SK-MEL-5 (cell line): ENCODE data around the gene OSR1. TPM values are rescaled to one million over a fixed set of nuclear protein-coding genes. Genes with fewer than 3 reads are reported as not detected.

Experiments used
- DNase-seq: peaks from one replicate; pipeline ENCODE4 v3.0.0-alpha.2; 2016; ENCODE audit warnings: low read depth, low spot score
- in situ Hi-C: cut with HindIII; loops from 2 replicates; pipeline ENCODE4 v1.10.0; 2016; ENCODE audit warnings: low sequenced_read_pairs, high pct_unique_total_duplicates, low pct_unique_long_range_greater_than_20kb
- total RNA-seq: library from RNA; depleted of rRNA; stranded (reverse); fragments of >200 nt; shearing (Covaris generic); gene quantifications from 2 replicates; pipeline ENCODE4 v1.2.3, GENCODE V29; 2014

OSR1 gene
- total RNA-seq, 1 experiment from 2014 or later, result not detected

DNA sequence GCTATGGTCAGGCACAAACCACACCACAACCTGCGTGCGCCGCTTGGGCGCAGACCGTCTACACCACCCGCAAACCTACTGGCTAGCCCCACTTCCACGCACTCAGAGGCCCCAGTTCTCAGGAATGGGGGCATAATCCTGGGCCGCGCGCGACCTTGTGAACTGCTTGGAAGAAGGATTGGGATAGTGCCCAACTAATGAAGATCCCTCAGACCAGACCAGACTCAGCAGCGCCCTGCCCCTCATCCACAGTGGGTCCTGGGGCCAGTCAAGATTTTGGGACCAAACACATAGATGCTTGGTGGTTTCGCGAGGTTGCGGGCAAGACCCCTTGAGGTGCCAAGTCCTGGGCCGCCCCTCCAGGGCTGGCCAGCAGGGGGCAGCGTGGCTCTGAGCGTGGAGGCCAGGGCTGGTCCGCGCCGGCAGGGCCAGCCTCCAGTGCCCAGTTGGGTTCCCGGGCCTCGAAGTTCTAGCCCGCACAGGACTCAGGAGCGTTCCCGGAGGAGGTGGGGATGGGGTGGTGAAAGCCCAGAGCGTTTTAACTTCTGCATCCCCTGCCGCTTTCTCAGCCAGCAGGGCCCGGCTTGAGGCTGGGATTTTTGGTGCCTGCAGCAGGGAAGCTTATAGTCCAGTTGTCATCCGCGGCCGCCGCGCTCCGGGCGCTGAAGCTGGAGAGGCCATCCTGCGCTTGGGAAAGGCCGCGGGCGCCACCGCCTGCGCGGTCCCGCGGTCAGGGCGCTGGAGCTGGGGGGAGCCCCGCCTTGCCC lies 8.3 kb downstream of the OSR1 start:
- peak; percentile 26 for DNase-seq
- in situ Hi-C loops, result no loop called here

DNA sequence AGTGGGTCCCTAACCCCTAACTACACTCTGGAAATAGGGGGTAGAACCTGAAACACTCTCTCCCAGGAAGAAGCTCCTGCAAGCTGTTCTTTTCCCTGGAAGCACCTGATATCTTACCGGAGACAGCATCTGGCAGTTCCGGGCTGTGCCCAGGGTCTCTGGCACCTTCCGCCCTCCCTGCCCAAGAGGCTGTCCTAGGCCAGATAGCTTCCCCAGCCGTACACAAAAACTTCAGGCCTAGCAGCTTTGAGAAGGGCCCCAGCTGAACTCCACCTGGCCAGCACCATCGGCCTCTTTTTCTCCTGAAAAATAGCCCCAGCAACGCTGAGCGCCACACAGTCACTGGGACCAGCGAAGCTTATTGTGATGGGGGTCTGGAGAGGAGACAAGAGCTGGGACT lies 9.7 kb downstream of the OSR1 start:
- in situ Hi-C loops, result no loop called here

DNA sequence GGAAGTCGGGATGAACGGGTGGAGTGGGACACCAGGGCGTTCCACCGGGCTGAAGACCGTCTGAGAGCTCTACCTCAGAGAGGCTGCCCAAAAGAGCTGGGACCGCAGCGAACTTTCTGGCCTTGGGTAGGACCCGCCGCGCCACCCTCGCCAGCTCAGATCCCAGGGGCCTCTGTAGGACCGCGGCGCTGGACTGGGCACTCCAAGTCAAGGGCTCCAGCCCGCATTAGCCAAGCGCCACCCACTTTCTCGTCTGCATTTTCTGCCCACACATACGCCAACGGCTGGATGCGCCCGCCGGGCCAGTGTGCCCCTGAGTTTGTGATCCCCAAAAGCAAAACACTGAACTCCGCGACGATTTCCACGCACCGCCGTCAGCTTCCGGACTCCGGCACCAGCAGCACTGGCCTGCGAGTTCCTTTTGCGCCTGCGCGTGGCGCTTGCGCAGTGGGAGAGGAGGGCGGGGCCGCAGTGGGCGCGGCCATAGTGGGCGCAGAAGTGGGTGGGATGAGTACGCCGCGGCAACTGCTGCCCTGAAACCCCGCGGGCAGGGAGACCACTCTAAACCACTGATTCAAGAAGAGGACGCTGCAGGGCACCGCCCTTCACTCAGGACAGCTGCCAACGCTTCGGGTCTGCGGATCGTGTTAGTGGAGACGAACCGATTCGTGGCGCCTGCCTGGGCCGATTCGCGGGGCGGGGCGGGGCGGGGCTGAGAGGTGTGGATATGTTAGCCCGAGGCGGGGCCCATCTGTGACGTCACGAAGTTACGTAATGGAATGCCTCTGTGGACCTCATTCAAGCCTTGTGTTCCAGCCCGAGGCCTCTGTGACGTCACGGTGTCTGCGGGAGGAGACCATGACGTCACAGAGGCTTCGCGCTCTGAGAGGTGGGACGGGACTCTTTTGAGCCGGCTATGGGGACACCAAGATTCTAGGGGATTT lies 10.5 kb downstream of the OSR1 start:
- peak; percentile 98 for DNase-seq
- in situ Hi-C loops, result no loop called here

More for the DNA sequence above, 9.7 kb downstream of the OSR1 start:
- DNase-seq, result no peak

DNA sequence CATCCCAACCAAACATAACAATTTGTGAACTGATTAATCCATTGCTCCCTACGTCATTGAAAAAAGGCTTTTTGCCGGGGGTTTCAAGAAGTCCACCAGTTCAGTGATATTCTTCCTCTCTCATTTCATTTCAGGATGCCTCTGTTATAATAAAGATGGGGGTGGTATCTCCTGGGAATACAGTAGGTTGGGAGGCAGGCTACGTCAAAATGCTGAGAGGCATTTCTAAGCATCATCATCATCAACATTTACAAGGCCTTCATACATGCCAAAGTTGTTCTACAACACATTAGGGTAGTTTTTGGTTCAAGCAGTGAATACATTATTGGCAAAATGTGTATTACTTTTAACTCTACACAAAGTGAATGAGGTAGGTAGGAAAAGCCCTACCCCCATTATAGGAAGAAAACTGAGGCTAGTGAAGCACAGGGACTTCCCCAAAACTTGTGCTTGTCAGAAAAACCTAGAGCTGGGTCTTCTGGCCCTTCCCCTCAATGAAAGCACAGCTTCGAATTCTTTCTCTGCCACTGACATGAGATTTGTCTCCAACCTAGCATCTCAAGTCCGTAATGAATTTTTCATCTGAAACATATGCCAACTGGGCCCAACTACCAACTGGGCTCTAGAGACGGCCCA lies 11.3 kb downstream of the OSR1 start:
- in situ Hi-C loops, result no loop called here
- no peak for DNase-seq

DNA sequence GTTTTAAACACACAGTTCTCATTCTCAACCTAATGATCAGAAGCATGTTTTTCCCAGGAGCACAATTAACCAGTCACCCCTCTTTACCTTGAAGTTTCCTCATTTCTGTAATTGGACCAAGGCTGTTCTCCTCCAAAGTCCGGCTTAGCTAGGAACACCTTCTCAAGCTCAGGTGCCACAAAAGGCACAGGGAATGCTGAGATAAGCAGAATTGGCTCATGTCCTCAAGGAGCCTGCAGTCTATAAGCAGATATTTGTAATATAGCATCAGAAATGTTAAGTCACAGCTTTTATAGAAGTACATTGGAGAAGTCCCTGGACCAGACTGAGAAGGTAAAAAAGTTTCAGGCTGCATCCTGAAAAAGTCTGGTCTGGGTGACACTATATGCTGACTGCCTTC lies 20.7 kb downstream of the OSR1 start:
- in situ Hi-C loops, result no loop called here
- DNase-seq, result no peak

DNA sequence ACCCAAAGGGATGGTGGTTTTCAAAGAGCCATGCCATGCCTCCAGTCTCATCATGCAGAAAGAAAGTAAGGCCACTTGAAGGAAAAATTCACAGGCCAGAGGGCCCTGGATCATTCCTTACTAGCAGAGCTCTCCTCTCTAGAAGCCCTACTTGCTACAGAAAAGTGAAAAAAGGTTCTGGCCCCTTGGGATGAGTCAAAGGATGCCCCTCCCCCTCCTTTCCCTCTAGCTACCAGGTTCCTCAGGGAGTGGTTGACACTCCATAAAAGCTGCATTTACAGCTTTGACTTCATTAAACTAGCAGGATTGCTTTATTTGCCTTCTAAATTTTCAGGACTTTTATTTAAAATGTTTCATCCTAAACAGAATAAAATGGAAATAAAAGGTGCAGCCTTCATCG lies 21.2 kb downstream of the OSR1 start:
- DNase-seq, result no peak
- in situ Hi-C loops, result no loop called here

DNA sequence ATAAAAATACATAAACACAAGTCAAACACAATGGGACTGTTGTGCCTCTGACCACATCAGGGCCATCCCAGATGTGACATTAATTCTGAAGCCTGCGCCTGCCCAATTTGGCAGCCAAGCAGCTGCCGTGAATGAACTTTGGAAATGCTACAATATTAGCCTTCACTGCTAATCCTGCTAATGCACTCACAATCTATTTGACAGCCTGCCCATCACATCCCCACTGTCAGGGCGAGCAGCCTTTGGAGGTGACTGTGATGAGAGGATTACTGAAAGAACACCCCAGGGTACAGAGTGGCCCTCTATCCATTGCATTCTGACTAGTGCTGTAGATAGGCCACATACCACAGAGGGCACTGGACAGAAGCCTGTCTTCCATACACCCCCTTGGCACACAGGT lies 21.6 kb downstream of the OSR1 start:
- in situ Hi-C loops, result no loop called here

DNA sequence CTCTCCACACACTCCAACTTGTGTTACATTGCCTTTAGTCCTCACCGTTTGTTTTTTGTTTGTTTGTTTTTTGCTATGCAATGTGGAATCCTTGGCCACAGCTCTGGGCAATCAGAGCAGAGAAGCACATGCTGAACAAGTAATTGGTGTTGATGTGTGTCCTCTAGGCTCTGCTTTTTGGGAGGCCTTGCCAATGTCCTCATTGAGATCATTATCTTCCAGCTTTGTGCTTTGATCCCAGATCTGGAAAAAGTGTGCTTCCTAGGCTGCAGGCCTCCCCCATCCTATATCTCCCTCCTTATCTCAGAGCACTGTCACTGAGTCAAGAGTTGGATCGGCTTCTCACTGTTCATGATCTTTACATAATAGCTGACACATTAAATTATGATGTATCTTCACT lies 25.9 kb downstream of the OSR1 start:
- no peak for DNase-seq
- in situ Hi-C loops, result no loop called here

More for the DNA sequence above, 21.6 kb downstream of the OSR1 start:
- no peak for DNase-seq

DNA sequence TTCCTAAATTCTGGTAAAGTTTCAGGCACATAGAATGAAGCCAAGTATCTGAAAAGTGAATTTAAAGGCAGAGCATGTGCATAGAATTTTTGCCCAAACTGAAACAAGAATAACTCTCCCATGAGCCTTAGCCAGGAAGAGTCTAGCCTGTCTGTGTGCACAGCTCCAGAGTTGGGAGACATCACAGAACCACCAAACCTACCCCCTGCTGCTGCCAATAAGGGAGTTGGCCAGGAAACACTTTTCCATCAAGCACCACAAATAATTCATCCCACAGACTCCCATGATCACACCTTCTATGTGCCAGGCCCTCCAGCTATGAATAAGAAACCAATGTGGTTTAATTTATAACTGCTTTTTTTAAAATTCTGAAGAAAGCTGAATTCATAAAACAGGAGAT lies 27.0 kb downstream of the OSR1 start:
- in situ Hi-C loops, result no loop called here

DNA sequence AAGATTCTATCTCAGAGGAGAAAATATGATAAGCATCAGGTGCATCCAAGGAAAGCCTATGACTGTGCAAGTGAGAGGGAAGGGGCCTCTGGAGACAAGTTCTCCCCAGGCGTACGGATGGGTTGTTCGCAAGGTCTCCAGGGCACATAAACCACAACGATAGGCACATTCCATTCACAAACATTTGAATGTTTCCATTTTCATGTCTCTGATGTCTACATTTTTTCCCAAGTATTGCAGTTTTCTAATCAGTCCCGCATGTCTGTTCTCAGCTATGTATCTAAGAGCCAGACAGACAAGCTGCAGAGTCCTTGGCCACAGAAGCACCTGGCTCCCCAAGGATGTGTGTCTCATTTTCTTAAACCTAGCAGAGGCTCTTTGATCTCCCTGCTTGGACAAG lies 28.0 kb downstream of the OSR1 start:
- DNase-seq, result no peak
- in situ Hi-C loops, result no loop called here

More for the DNA sequence above, 27.0 kb downstream of the OSR1 start:
- no peak for DNase-seq

DNA sequence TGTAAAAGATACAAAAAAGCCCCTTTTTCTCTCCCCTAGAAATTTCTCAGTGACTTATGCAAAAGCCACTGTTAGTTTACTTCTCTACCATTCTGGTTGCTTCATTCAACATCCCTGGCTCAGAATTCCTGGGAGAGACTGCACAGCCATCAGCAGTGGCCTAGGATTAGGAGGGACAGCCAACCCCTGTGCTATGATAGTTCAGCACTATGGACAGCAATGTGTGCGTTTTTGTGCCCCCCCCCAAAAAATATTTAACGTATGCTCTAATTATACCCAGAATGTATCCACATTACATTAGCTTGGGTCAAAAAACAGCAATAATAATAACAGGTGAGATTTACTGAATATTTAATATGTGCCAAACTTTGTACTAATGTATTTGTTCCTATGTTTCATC lies 29.0 kb downstream of the OSR1 start:
- in situ Hi-C loops, result no loop called here
- DNase-seq, result no peak

DNA sequence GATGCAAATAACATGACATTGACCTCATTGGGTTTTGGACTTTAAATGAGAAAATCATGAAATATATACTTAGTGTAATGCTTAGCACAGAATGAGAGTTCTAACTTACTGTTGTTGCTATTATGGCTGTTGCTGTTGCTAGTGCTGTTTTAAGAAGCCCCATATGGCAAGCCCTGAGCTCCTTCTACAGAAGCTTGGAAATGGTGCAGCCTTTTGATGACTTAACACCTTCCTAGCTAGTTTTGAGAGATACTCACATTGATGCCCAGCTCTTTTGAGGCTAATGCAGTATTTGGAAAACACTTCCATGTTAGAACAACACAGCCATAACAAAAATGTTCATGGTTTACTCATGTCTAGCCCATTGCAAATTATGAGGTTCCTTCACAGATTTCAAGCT lies 30.9 kb downstream of the OSR1 start:
- in situ Hi-C loops, result no loop called here

DNA sequence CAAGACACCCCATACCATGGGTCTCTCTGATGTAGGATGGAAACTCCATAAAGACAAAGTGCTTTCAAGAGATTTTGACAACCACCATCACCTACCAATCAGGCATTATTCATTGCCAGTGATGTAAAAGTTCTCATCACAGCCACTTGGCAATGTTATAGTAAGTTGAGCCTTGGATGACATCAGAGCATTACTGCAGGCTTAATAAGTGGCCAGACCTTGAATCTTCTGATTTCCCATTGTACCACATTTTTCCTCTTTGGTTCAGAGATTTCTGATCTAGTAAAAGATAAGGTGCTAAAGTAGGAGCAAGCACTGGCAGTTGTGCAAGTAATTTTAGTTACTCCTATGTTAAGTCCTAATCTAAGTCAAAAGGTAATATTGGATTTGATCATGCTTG lies 36.5 kb downstream of the OSR1 start:
- DNase-seq, result no peak
- in situ Hi-C loops, result no loop called here

More for the DNA sequence above, 30.9 kb downstream of the OSR1 start:
- DNase-seq, result no peak

DNA sequence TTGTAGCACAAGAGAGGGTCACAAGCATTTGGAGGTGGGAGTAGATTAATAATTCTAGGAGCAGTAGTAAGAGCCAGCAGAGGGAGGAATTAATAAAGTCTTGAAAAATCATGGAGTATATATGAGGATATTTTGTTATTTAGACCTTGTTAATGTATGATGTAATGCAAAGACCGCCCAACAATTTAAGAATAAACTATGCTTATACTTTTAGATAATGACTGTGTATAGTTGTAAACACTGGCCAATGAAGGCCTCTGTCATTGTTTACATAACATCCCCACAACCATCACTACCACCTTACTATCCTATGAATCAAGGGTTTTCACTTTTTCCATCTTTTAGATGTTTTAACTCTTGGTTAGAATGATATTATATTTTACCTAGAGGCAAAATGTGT lies 37.6 kb downstream of the OSR1 start:
- DNase-seq, result no peak
- in situ Hi-C loops, result no loop called here

DNA sequence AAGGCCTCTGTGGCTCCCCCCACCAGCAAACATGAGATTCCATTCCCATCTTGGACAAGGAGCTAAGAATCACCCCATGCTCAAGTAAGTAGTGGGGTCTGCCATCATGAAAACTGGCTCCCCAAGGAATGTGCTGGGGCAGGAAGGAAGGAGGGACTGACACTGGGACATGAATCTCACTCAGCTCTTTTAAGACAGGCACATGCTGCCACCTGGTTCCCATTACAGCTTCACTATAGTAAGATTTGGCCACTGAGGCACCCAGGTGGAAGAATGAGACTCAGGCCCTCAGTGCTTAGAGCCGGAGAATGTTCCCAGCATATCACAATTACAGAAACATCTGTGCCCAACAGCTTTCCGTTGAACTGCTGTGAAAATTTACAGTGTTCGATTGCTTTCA lies 38.7 kb downstream of the OSR1 start:
- DNase-seq, result no peak
- in situ Hi-C loops, result no loop called here

DNA sequence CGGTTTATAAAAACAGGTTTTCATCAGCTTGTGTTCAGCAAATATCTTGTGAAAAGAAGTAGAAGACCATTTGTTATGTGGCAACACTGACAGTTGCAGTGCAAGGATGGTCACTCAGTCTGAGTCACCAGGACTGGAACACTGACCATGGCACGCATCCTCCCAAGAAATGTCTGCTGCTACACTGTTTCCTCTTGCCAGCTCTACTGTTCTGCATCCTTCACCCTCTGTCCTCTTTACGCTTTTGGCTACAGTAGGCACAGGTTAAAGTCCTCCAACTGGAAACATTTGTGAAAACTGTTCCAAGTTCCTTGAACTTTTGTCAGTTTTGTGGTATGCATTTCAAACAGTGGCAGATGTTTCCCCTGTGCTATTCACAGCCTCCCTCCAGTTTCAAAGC lies 39.4 kb downstream of the OSR1 start:
- no peak for DNase-seq
- in situ Hi-C loops, result no loop called here

DNA sequence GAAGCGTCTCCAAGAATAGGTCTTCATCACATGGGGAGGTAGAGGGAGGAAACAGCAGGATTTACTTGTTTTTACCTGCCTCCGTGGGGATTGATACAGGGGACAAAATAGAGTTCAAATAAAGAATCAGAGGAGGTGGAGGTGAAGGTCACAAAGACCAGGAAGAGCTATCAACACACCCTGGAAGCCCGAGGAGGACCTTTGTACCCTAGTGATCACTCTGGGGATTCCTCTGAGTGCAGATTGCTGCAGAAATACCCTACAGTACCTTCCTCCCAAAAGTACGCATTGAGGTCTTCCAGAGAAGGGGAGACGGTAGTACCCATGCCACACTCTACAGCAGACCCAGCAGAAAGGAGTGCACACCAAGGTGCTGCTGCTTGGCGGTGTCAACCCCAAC lies 44.9 kb downstream of the OSR1 start:
- in situ Hi-C loops, result no loop called here
- DNase-seq, result no peak

DNA sequence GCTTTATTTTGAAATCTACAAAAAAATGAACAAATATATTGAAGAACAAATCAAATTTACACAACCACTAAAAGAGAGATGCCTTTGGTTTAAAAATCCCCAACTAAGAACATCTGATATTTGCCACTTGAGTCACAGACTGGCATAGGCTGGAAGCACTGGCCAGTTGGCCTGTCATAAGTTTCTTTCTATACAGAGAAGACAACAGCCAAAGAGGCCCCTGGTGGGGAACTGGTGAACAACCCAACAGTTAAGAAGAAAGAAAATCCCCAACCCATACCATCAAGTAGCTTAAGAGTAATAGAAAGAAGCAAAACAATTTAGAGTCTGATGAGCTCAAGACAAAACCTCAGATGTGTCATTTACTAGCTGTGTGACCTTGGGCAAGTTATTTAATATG lies 45.5 kb downstream of the OSR1 start:
- in situ Hi-C loops, result no loop called here
- peak; percentile 77 for DNase-seq
